ENCODE measurements around the gene KCNIP1.

KCNIP1 gene

DNA sequence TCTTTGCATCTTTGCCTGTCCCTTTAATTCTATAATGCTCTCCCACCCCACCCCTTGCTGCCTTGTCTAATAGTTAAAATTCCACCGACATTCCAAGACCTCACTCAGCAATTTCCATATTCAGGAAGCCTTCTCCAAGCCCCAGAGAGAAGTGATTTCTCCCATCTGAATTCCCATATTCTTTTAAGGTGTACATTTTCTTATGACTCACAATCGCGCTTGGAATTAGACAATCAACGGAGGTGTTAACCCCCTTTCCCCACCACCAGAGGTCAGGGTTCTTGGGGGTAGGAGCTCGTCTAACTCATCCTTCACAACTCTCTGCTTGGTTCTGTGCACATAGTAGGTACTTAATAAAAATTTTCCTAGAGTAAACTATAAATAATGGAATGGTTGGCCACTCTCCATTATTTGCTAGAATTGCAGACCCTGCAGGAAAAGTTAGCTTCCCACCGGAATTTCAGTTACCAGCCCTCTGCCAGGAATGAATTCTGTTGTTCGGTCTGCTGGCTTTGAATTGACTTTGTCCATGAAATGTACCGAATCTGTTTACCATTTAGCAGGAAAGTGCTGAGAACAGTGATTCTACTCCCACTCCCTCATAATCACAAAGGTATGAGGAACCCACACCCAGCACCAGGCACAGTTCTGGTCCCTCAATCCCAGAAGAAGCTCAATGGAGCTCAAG lies 5.0 kb downstream of the KCNIP1 start:
- DNase-seq (ENCODE audit: low spot score): no peak

DNA sequence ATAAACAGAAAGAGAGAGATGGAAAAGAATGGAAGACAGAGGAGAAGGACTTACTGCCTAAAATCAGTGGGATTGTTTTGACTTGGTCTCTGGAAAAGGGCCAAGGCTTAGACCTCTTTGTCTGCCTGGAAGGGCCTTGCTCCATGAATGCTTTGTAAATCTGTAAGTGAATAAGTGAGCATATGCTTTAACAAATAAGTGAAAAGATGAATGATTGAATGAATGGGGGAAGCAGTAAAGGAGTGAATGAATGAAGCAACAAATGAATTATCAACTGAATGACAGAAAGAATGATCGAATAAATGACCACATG lies 5.5 kb downstream of the KCNIP1 start:
- DNase-seq (ENCODE audit: low spot score): no peak

DNA sequence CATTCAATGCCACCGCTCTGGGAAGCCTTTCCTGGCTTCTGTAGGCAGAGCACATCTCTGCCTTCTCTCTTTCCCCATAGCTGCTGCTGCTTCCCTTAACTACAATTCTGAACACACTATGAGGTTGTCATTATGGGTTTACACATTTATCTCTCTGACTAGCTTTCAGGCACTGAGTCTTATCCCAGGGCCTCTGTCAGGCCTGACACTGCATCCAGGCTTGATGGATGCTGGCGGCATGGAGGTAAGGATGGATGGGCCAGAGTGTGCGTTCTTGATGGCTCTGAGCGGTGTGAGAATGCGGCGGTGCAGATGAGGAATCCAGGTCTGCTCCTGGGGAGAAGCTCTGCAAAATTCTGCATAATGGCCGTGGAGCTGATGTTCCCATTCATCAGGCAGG lies 6.3 kb downstream of the KCNIP1 start:
- no peak for DNase-seq (ENCODE audit: low spot score)

DNA sequence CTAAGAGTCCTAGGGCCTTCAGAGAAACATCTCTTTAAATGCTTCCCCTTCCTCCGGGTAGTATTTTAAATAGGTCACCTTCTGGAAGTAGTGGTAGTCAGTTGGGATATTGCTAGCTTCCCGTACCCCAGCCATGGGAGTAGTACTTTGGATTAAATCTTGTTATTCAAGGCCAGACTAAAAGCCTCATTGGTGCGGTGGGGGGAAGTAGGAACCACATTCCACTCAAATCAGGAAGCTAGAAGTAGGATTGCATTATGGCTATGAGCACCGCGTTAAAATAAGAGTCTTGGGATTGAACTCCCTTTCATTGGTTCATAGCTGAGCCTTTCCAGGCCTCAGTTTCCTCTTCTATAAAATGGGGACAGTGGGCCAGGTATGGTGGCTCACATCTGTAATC lies 6.7 kb downstream of the KCNIP1 start:
- DNase-seq (ENCODE audit: low spot score): no peak

DNA sequence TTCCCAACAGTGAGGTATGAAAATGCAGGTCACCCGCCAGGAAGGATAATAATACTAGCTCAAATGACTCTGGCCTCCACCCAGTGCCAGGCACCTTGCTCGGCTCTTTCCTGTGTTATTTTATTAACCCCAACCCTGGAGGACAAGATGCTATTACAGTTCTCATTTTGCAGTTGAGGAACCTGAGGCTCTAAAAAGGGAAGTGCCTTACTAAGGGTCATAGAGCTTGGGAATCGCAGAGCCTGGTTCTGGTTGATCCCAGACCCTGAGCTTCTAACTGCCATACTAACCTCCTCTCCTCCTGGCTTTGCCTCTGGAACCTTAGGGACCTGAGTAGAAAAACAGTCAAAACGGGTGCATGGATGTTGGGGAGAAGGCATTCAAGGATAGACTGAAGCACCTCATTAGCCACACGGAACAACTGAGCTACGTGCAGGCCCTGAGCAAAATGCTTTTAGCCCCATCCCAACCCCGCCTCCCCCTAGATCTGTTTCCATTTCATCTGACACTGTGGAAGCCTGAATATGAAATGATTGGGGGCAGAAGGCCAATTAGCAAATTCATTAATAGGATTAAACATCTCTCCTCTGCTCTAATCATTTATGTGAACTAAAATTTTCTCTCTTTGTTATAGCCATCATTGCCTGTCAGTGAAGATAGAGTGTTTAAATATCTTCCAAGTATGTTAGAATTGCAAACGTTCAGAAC lies 7.9 kb downstream of the KCNIP1 start:
- DNase-seq (ENCODE audit: low spot score): no peak

DNA sequence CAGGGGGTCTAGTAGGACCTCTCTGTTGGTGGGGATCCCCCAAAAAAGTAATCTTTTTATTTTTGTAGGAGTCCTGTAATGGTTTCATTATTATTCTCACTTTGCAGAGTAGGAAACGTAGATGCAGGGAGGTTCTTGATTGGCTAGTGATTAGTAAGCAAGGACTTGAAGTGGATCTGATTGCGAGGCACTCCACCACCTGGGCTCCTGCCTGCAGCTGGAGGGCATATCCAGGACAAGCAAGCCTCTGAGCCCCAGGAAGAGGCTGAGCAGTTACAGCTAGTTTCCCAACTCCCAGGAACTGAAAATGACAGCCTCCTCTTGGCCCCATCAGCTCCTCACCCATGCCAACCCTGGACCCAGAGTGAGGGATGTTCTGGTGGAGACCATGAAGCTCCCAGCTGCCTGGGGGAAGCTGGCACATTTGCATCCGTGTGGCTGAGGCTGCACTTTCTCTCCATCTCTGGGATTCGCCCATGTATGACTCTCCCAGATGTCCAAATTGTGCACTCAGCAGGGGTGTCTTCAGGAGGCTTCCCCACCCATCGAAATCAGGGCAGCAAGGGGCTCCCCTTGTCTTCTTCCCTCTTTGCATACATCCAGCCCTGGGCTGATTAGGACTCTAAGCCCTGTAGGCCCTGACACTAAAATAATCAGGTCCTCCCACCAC lies 10.2 kb downstream of the KCNIP1 start:
- no peak for DNase-seq (ENCODE audit: low spot score)

DNA sequence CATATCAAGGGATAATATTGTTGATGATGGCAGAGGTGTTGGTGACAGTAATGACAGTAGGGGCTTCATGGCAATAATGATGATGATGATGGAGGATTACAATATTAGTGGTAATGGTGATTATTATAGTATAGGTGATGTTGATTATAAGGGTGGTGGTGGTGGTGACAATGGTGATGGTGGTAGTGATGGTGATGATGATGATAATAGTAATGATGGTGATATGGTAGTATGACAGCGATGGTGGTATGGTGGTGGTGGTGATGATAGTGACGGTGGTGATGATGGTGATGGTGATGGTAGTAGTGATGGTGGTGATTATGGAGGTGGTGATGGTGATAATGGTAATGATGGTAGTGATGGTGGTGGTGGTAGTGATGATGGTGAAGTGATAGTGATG lies 13.6 kb downstream of the KCNIP1 start:
- no peak for DNase-seq (ENCODE audit: low spot score)

DNA sequence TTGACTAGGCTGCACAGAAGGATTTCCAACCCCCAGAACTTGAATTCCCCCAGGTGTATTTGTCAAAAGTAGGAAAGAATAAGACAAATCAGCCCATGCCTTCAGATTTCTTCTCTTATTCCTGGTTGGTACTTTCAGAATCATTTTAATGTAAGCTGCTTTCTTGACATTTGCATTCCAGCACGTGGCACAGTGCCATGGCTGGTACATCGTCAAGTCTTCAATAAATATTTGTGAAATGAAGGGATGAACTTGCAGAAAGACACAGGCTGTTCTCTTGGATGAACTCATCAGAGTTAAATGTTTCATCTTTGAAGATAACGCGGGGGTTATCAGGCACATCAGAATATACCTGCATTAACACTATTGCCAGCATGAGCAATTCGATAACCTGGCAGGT lies 14.5 kb downstream of the KCNIP1 start:
- DNase-seq (ENCODE audit: low spot score): no peak

DNA sequence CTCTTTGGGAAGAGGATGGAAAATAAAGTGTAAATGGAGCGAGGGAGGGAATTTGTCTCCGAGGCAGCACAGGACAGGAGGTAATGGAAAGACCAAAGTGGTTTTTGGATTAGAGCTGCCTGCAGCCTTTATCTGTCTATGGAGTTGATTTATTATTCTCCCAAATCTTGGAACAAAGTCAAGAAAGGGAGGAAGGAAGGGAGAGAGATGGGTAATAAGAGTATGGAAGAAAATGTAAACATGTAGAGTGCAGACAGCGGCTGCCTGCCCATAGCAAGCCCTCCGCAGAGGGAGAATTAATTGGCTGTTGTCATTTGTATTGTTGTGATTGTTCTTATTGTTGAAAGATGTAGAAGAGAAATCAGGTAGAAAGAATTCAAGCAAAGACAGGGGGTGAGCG lies 15.7 kb downstream of the KCNIP1 start:
- DNase-seq (ENCODE audit: low spot score): no peak

DNA sequence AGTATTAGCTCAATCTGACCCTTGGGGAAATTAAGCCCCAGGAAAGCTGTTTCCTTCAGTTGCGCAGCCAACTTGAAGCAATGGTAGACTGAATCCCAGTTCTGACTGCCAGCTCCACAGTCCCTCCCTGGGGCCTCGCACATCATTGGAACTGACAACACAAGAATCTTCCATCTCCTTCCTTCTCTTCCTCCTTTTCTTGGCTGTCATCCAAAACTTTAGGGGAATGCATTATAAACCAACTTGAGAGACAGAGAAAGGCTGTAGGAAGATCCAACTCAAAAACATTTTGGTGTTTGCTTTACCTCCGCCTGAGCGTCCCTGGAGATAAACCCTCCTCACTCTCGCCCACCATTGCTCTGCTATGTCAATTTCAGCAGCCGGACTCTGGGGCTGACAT lies 16.6 kb downstream of the KCNIP1 start:
- no peak for DNase-seq (ENCODE audit: low spot score)

DNA sequence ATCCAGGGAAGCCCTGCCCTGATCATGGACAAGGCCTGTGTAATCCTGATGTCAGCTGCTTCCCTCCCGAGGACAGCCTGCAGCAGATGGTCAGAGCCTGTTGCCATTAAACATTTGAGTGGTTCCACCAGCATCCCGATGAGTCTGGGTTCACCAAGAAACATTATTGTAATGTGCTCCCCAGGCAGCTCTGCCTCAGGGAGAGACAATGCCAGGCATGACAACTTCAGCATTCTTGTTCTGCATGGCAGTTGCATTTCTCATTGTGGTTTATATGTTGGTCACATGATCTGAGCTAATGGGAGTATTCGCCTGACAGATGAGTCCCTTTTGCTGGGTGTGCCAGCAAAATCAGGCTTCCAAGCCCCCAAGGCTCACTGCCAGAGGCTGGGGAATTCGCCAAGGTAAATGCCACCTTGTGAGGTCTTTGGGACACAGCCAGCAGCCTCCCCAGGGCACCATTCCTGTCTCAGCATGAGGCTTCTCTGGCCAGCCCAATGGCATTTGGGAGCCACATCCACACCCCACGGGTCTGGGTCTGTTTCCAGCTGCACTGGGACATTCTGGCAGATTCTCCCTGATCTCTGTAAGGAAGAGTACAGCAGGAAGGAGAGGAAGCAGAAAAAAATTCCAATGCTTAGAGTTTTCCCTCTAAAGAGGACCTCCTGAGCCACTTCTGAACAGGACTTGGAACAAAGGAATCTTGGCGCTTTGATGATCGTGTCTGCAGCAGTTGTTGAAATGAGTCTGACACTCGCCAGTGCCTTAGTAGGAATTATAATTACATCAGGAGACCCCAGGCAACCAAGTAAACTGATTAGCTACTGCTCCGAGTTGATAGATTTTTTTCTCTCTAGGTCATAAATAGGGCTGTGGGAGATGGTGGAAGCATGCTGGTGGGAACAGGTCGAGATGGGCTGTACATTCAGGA lies 18.7 kb downstream of the KCNIP1 start:
- DNase-seq (ENCODE audit: low spot score): peak; percentile 35

DNA sequence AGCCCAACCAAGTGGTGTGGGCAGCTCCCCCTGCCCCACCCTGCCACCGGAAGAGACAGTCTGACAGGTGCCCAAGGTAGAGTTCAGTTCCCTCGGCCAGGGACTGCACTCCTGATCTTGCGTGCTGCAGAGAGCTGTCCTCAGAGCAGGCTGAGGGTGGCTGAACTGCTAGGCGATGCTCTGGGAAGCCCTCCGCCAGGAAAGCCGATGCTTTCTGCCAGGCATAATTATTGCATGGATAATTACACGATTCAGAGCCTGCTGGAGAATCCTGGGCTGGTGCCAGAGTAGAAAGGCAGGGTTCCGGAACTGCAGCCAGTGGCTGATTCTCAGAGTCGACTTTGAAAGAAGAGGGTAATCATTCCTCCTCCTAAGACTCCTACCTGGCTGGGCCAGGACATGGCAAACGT lies 19.3 kb downstream of the KCNIP1 start:
- DNase-seq (ENCODE audit: low spot score): no peak

DNA sequence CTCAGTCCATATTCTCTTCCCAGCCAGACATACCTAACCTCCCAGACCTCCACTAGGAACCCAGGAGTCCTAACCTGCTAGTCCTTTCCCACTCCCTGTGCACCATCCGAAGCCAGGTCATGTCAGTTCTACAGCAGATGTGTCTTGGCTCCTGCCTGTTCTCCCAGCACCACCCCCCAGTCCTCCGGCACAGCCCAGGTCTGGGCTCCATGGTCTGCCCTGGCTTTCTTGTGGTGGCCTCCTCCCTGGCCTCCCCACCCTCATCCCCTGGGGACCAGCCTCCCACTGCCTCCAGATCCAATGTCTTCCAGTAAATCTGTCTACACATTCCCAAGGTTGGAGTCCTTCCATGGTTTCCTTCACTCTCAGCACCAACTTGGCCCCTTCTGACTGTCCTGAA lies 20.0 kb downstream of the KCNIP1 start:
- DNase-seq (ENCODE audit: low spot score): no peak

DNA sequence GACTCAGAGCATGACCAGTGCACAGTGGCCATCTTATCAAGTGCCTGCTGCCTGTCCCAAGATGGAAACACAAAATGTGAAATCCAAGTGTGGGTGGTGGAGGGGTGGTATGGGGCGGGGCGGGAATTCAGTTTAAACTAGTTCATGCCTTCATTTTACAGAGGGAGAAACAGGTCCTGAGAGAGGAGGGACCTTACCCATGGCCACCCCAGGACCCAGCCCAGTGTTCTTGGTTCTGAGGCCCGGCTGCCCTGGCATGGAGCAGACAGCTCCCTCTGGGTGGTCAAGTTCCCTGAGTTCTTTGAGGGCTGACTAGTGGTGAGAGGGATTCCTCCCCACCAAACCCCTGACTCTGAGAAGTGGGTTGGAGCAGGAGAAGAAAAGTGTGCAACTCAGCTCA lies 20.8 kb downstream of the KCNIP1 start:
- no peak for DNase-seq (ENCODE audit: low spot score)

DNA sequence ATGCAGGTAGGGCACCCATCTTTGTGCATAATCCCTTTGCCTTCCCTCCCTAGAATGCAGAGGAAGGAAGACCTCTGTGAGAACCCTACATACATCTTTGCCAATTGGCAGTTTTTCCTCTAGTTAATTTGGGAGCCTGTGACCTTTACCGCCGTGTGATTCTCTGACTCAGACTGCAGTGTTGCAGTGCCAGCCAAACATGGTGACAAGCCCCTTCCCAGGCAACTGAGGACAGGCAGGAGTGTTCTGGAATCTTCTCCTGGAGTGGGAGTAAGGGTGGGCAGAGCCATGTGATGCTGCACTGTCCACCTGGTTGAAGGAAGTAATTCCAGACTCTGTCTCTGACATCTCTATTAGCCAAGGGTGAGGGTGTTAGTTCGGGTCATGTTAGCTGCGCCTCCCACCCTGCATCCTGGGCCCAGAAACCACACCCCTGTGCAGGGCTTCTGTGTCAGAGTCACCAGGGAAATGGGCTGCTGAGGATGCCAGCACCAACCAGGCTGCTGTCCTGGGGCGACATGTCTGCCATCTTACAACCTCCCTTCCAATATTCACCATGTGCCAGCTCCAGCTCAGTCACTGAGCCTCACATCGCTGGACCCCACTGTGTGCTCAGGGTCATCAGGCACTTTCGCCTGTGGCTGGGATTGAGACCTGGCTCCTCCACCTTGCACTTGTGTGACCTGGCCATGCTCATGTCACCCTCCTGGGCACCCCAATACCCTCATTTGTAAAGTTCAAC lies 21.8 kb downstream of the KCNIP1 start:
- DNase-seq (ENCODE audit: low spot score): no peak

DNA sequence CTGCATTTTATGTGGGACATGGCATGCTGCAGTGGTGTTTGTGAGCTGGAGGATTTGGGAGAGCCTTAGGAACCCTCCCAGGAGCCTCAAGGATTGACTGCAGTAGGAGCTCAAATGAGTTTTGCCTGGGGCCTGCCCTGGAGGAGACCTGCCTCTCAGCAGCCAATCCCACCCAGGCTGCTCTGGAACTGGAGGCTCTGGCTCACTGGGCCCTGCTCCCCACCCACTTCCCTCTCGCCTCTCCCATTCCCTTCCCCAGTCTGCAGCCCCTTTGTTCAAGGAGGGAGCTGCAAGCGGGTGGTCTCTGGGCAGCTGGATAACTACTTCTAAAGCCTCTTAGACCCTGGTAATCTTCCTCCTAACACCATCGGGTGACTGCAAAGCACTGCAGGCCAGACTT lies 24.2 kb downstream of the KCNIP1 start:
- DNase-seq (ENCODE audit: low spot score): no peak

DNA sequence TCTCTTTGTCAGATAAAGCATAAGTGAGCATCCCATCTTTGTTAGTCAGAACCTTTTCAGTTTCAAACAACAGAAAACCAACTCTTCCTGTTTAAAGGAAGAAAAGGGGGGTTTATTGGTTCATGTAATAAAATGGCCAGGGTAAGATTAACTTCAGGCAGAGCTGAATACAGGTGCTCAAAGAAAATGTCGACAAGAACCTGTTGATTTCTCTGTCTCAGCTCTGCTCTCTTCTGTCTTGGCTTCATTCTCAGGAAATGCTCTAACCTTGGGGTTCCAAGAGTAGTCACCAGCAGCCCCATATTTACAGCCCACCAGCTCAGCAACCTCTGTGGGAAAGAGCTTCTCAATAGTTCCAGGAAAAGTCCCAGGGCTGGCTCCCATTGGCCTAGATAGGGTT lies 25.2 kb downstream of the KCNIP1 start:
- no peak for DNase-seq (ENCODE audit: low spot score)

DNA sequence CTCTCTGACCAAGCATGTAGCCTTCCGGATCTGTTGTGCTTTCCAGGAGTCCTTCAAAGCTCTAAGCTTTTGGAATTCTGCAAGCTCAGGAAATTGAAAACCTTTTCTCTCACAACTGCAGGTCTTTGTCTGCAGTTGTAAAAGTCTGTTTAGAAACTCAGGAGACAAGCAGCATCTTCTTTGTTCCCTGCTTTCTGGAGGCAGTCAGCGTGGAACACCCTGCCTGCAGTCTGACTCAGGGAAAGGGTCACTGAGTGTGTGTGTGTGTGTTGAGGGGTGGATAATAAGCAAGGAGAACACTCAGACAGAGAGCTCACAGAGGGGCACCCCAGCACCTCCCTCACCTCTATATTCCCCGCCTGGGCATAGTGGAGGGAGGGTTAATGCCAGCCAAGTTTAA lies 29.1 kb downstream of the KCNIP1 start:
- no peak for DNase-seq (ENCODE audit: low spot score)

DNA sequence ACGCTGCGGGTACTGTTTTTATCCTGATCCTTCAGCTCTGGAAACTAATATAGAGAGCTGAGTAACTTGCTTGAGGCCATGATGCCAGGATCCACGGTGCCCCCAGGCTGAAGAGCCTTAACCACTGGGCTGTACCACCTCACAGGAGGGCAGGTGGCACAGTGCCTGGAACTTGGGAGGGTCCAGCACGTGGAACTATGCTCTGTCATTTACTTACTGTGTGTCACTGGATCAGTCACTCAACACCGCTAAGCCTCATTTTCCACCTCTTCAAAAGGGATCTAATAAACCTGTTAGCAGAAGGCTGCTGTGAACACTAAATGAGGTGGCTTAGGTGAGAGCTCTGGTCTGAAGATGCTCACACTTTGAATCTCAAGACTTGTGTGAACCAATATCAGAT lies 29.6 kb downstream of the KCNIP1 start:
- DNase-seq (ENCODE audit: low spot score): no peak

DNA sequence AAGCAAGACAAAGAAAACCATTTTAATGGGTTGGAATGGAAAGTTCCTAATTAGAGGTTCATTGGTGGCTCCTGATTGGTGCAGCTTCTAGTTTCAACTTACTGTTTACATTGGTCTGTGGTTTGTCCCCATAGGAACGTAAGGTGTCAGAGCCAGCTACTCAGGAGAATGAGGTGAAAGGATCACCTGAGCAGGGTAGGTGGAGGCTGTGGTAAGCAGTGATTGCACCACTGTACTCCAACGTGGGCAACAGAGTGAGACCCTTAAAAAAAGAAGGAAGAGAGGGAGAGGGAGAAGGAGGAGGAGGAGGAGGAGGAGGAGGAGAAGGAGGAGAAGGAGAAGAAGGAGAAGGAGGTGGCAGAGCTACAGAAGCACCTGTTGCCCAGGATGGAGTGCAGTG lies 30.4 kb downstream of the KCNIP1 start:
- DNase-seq (ENCODE audit: low spot score): no peak

DNA sequence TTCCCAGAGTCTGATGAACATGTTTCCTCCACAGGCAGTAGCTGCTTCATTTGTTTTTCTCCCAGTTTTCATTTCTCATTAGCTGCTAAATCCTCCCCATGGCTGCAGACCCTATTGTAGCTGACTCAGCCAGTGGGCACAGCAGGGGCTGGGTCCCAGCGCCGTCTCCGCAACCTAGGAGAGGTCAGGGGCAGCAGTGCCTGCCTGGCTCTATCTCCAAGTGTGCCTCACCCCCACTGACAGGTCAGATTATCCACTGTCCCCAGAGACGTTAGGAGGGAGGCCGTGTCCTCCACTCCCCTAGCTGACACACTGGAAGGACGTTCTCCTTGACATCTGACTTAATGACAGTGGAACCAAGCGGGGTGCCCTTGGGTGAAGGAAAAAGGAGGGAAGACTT lies 31.1 kb downstream of the KCNIP1 start:
- no peak for DNase-seq (ENCODE audit: low spot score)

DNA sequence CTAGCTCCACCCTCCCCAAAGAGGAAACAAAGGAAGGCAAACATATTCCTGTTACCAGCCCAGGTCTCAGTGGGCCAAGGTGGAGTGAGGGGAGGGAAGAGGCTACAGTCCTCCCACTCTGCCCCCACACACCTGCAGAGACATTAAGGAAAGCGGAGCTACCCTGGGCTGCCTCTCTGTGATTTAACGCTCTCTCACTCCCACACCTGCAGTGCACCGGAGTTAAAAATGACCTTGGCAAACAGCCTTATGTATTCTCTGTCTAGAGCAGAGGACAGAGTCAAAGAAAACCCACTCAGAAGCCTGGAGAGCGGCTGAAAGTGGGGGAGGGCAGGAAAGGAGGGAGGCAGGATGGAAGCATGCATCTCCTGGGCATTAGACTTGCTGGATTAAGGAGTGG lies 32.7 kb downstream of the KCNIP1 start:
- no peak for DNase-seq (ENCODE audit: low spot score)

Data from AG08396 (cell line).